ENCODE results near the gene ACOX3. TPM values are rescaled to one million over a fixed set of nuclear protein-coding genes. Genes with fewer than 3 reads are reported as not detected.

Gene ACOX3
- total and polyA plus RNA-seq, 4 experiments from 2014 or later, result 13.3 to 17.3 (median 16.4) TPM

DNA sequence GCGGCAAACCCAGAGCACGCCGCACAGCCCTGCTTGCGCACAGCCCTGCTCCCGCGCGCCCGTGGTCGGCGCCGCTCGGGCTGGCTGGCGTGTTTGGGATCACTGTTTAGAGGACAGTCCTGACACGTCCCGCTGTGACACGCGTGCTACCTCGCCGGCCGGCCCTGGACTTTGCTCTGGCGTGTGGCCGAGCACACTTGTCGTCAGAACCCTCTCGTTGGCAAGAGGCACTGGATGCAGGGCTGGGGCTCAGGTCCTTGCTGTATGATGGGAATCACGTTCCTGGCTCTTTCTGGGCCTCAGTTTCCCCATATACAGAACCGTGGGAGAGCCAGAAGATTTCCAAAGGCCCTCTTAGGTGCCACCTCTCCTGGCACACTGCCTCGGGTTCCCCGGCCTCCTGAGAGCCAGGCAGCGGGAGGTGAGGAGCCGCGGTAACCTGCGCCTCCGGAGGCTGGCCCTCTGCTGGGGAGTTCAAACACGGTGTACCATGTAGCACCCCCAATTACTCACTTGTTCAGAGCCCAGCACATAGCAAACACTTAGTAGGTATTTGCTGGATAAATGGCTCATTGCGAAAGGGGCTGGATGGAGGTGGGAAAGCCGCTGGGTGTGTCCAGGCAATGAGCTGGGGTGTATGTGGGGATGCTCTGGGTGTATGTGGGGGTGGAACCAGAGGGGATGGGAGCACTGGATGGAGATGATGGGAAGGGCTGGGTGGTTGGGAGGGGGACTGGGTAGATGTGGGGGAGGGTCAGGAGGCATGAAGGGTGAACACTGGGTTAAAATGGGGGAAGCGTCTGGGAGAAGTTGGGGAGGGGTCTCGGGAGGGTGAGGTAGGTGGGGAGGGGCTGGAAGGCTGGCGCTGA, 94.3 kb downstream of the ACOX3 start:
- intact Hi-C loops (cut with micrococcal nuclease), result no loop called here
- Histone ChIP-seq H3K4me1 (ENCODE audit: insufficient read depth, low read length) (no peaks in the 10 kb centered on the region), H3K4me3 (ENCODE audit: low read length in 2 of 2) (no peak overlapping the region), H3K27ac (ENCODE audit: low read depth, low read length) (no peak overlapping the region), H3K36me3 (ENCODE audit: insufficient read depth, low read length) (no peaks in the 10 kb centered on the region), H3K27me3 (ENCODE audit: insufficient read depth, low read length) (no peaks in the 10 kb centered on the region), H3K9me3 (ENCODE audit: control insufficient read depth in 1 of 2, low read length in 2 of 2) (no peaks in the 10 kb centered on the region)
- no peak for DNase-seq
- Mint-ChIP-seq H3K36me3 (no peaks in the 10 kb centered on the region), H3K27ac (no peak overlapping the region), H3K9me3 (peaks cover 0 to 2% (median 0%) of the 10 kb centered on the region in 8 donors), H3K4me1 (no peaks in the 10 kb centered on the region), H3K27me3 (peaks cover 2 to 8% of the 10 kb centered on the region in 2 donors), H3K4me3 (no peak overlapping the region)
- ChIA-PET CTCF (ENCODE audit: partially characterized antibody) (no interaction called here), POLR2A (ENCODE audit: partially characterized antibody) (no interaction called here)

DNA sequence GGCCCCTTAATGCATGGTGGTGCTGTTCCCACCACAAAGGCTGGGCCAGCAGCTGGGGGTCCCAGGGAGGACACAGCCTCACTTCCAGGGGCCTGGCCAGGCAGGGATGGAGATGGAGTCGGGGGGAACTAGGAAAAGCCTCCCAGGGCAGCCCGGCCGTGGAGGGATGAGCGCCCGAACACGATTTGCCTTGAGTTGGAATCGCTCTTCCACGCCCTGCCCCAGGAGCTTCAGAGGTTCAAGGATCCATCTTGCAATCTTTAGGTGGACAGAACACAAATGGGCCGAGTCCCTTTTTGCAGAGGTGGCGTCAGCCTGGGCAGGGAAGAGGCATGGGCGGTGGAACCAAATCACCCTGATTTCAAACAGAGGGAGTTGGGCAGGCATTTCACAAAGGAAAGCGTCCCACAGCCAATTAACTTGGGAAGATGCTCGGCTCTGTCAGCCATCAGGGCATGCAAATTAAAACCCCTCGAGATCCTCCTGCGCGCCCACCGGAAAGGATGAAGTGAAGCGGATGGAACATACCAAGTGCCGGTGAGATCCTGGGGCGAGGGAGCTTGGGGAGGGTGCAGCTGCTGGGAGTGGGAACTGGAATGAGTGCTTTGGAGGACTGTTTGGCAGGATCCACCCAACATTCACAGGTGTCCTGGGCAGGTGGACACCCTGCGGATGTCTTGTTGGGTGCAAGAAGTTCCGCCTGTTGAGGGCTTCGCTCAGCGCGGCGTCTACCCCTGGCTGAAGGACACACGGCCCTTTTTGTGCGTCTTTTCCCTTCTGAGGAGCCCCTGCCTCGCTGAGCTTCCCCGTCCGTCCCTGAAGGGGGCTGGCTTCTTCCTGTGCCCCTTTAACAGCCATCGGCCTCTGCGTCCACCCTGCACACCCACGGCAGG, 95.2 kb downstream of the ACOX3 start:
- CTCF ChIA-PET (ENCODE audit: partially characterized antibody), result no interaction called here
- no peaks in the 10 kb centered on the region for H3K36me3 ChIP-seq (ENCODE audit: insufficient read depth, low read length)
- H3K9me3 Mint-ChIP-seq, result peaks cover 0 to 2% (median 0%) of the 10 kb centered on the region in 8 donors
- H3K36me3 Mint-ChIP-seq, result no peaks in the 10 kb centered on the region
- H3K27ac ChIP-seq (ENCODE audit: low read depth, low read length), result no peak overlapping the region
- no peak overlapping the region for H3K4me3 ChIP-seq (ENCODE audit: low read length in 2 of 2)
- no peaks in the 10 kb centered on the region for H3K27me3 ChIP-seq (ENCODE audit: insufficient read depth, low read length)
- H3K4me3 Mint-ChIP-seq, result no peak overlapping the region
- no peak for DNase-seq
- H3K27me3 Mint-ChIP-seq, result peaks cover 3 to 10% of the 10 kb centered on the region in 2 donors
- intact Hi-C loops (cut with micrococcal nuclease), result no loop called here
- H3K4me1 ChIP-seq (ENCODE audit: insufficient read depth, low read length), result no peaks in the 10 kb centered on the region
- H3K9me3 ChIP-seq (ENCODE audit: control insufficient read depth in 1 of 2, low read length in 2 of 2), result no peaks in the 10 kb centered on the region
- no peak overlapping the region for H3K27ac Mint-ChIP-seq
- POLR2A ChIA-PET (ENCODE audit: partially characterized antibody), result no interaction called here
- no peaks in the 10 kb centered on the region for H3K4me1 Mint-ChIP-seq

DNA sequence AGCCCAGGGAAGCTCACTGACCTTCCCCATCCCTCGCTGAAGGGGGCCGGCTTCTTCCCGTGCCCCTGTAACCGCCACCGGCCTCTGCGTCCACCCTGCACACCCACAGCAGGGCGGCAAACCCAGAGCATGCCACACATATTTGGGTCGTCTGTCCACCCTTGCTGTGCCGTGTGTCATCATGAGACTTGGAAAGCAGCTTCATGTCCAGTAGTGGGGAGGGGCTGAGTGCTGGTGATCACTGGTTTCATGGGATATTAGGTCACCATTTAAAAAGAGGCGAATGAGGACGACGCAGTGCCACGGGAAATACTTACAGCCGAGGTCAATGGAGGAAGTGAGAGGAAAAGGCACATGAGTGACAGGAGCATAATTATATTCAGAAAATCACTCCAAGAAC, 96.1 kb downstream of the ACOX3 start:
- ChIA-PET POLR2A (ENCODE audit: partially characterized antibody) (no interaction called here), CTCF (ENCODE audit: partially characterized antibody) (no interaction called here)
- Histone ChIP-seq H3K36me3 (ENCODE audit: insufficient read depth, low read length) (no peaks in the 10 kb centered on the region), H3K9me3 (ENCODE audit: control insufficient read depth in 1 of 2, low read length in 2 of 2) (no peaks in the 10 kb centered on the region), H3K27me3 (ENCODE audit: insufficient read depth, low read length) (no peaks in the 10 kb centered on the region), H3K27ac (ENCODE audit: low read depth, low read length) (no peak overlapping the region), H3K4me3 (ENCODE audit: low read length in 2 of 2) (no peak overlapping the region), H3K4me1 (ENCODE audit: insufficient read depth, low read length) (no peaks in the 10 kb centered on the region)
- H3K4me1 Mint-ChIP-seq, result no peaks in the 10 kb centered on the region
- H3K27ac Mint-ChIP-seq, result no peak overlapping the region
- peaks cover 2 to 9% of the 10 kb centered on the region in 2 donors for H3K27me3 Mint-ChIP-seq
- H3K4me3 Mint-ChIP-seq, result no peak overlapping the region
- H3K36me3 Mint-ChIP-seq, result no peaks in the 10 kb centered on the region
- DNase-seq, result no peak
- peaks cover 0 to 2% (median 0%) of the 10 kb centered on the region in 8 donors for H3K9me3 Mint-ChIP-seq
- intact Hi-C loops (cut with micrococcal nuclease), result no loop called here

DNA sequence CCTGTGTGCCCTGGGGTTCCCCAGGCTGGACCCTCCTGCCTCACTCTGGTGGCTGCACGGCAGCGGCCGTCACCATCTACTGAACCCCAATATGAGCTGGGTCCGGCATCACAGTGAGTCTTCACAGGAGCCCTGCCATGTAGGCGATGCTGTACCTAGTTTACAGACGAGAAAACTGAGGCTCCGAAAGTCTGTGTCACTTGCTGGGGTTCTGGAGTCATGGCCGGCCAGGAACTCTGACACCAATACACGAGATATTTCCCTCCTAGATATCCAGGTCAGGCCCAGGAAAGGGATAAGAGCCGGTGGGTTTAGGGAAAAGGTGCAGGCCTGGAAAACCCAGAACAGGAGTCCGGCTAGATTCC, 96.6 kb downstream of the ACOX3 start:
- ChIA-PET CTCF (ENCODE audit: partially characterized antibody) (no interaction called here), POLR2A (ENCODE audit: partially characterized antibody) (no interaction called here)
- Mint-ChIP-seq H3K4me3 (no peak overlapping the region), H3K27ac (no peak overlapping the region), H3K9me3 (peaks cover 0 to 3% (median 0%) of the 10 kb centered on the region in 8 donors), H3K27me3 (peaks cover 2 to 9% of the 10 kb centered on the region in 2 donors), H3K36me3 (no peaks in the 10 kb centered on the region), H3K4me1 (no peaks in the 10 kb centered on the region)
- H3K27me3 ChIP-seq (ENCODE audit: insufficient read depth, low read length), result no peaks in the 10 kb centered on the region
- no peak overlapping the region for H3K4me3 ChIP-seq (ENCODE audit: low read length in 2 of 2)
- DNase-seq, result no peak
- H3K9me3 ChIP-seq (ENCODE audit: control insufficient read depth in 1 of 2, low read length in 2 of 2), result no peaks in the 10 kb centered on the region
- H3K36me3 ChIP-seq (ENCODE audit: insufficient read depth, low read length), result no peaks in the 10 kb centered on the region
- H3K27ac ChIP-seq (ENCODE audit: low read depth, low read length), result no peak overlapping the region
- no peaks in the 10 kb centered on the region for H3K4me1 ChIP-seq (ENCODE audit: insufficient read depth, low read length)
- intact Hi-C loops (cut with micrococcal nuclease), result no loop called here

DNA sequence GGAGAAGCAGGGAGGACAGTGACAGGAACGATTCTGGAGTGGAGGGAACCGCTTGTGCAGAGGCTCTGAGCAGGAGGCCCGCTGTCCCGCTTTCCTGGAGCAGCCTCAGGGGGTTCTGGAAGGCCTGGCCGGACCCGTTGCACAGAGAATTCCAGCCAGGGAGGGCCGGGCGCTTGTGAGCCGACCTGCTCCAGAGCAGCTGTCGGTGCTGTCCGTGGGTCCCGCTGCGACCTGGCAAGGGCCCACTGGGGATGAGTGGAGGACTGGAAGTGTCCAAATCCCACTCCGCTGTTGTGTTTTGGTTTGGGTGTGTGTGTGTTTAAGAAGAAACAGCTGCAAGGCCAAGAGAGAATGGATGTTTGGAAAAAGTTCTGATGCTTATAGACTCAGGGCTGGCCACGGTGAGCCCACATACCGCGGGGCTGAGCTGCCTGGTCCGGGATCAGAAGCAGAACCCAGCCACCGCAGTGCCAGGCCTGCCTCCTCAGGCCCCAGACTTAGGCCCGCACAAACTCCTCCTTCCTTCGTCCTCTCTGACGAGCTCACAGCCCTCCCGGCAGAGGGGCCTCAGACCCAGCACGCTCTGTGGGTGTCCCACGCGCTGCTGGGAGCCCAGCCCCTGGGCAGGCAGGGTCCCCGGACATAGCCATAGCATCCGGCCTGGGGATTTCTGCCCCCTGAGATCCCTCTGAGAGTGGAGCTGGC, 97.1 kb downstream of the ACOX3 start:
- H3K9me3 Mint-ChIP-seq, result peaks cover 0 to 6% (median under 1%) of the 10 kb centered on the region in 8 donors
- H3K9me3 ChIP-seq (ENCODE audit: control insufficient read depth in 1 of 2, low read length in 2 of 2), result no peaks in the 10 kb centered on the region
- H3K36me3 Mint-ChIP-seq, result no peaks in the 10 kb centered on the region
- H3K36me3 ChIP-seq (ENCODE audit: insufficient read depth, low read length), result no peaks in the 10 kb centered on the region
- H3K4me3 Mint-ChIP-seq, result no peak overlapping the region
- no peaks in the 10 kb centered on the region for H3K4me1 ChIP-seq (ENCODE audit: insufficient read depth, low read length)
- no peak overlapping the region for H3K27ac Mint-ChIP-seq
- ChIA-PET POLR2A (ENCODE audit: partially characterized antibody) (no interaction called here), CTCF (ENCODE audit: partially characterized antibody) (no interaction called here)
- no peaks in the 10 kb centered on the region for H3K27me3 ChIP-seq (ENCODE audit: insufficient read depth, low read length)
- DNase-seq, result no peak
- H3K4me3 ChIP-seq (ENCODE audit: low read length in 2 of 2), result no peak overlapping the region
- intact Hi-C loops (cut with micrococcal nuclease), result no loop called here
- H3K4me1 Mint-ChIP-seq, result no peaks in the 10 kb centered on the region
- H3K27ac ChIP-seq (ENCODE audit: low read depth, low read length), result no peak overlapping the region
- H3K27me3 Mint-ChIP-seq, result peaks cover 2 to 9% of the 10 kb centered on the region in 2 donors

DNA sequence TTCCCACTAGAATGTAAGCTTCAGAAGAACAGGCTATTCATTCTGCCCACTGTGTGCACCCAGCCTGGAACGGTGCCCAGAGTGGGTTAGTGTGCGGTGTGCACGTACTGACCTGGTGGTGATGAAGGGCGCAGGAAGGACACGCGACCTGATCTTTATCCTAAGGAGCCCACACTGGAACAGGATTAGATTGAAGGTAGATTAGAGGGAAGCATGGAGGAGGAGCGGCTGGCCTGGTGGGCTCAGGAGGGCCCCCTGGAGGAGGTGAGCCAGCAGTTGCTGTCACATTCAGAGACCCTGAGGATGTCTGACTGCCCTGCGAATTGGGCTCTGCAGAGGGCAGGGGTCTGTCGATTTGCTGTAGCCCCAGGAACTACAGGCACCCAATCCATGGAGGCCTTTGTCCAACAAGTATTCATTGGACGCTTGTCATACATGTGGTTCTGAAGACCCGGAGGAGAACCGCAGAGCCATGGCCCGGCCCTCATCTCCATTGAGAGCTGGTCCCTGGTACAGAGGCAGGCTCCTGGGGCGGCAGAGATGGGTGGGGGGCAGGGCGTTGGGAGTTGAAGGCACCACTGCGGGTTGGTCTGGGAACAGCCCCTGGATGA, 97.8 kb downstream of the ACOX3 start:
- Mint-ChIP-seq H3K27me3 (peaks cover 2 to 9% of the 10 kb centered on the region in 2 donors), H3K27ac (no peak overlapping the region), H3K4me1 (no peaks in the 10 kb centered on the region), H3K4me3 (no peak overlapping the region), H3K36me3 (no peaks in the 10 kb centered on the region), H3K9me3 (peaks cover 0 to 11% (median 3%) of the 10 kb centered on the region in 8 donors)
- H3K4me3 ChIP-seq (ENCODE audit: low read length in 2 of 2), result no peak overlapping the region
- no peaks in the 10 kb centered on the region for H3K36me3 ChIP-seq (ENCODE audit: insufficient read depth, low read length)
- no peaks in the 10 kb centered on the region for H3K27me3 ChIP-seq (ENCODE audit: insufficient read depth, low read length)
- H3K9me3 ChIP-seq (ENCODE audit: control insufficient read depth in 1 of 2, low read length in 2 of 2), result no peaks in the 10 kb centered on the region
- no peak overlapping the region for H3K27ac ChIP-seq (ENCODE audit: low read depth, low read length)
- DNase-seq, result no peak
- intact Hi-C loops (cut with micrococcal nuclease), result loop anchor here (1.0 kb wide), 1 partner anchor 24 kb away; no protein-coding TSS in a partner anchor
- no peaks in the 10 kb centered on the region for H3K4me1 ChIP-seq (ENCODE audit: insufficient read depth, low read length)
- CTCF ChIA-PET (ENCODE audit: partially characterized antibody), result no interaction called here
- POLR2A ChIA-PET (ENCODE audit: partially characterized antibody), result no interaction called here

Measured in CD4-positive, alpha-beta memory T cell (primary cell).